Stomach (tissue), 9 donors: Measurements from ENCODE around the gene RADX. TPM values are rescaled to one million over a fixed set of nuclear protein-coding genes. Genes with fewer than 3 reads are reported as not detected.

Experiments used
- DNase-seq, 2 donors: peaks; one replicate each; pipeline versions ENCODE4 v3.0.0 to v3.0.0-alpha.2; 2013 to 2019
- H3K27ac ChIP-seq, 5 donors: fragments of 200-600 bp in 4 of 5; sonication (generic) in 4 of 5; one replicate each; pipeline ENCODE4 v1.5.1; 2013 to 2019; ENCODE audit warnings: mild to moderate bottlenecking in 1 of 5, moderate library complexity in 1 of 5
- H3K27me3 ChIP-seq, 3 donors: fragments of 200-600 bp; sonication (generic); one replicate each; pipeline ENCODE4 v1.5.1; 2017 to 2019; ENCODE audit warnings: mixed run types in 1 of 3
- H3K36me3 ChIP-seq, 4 donors: fragments of 200-600 bp; sonication (generic); 1 replicate in 3 of 4; 2 replicates in 1 of 4; pipeline ENCODE4 v1.5.1; 2016 to 2019
- H3K4me1 ChIP-seq, 4 donors: fragments of 200-600 bp; sonication (generic); one replicate each; pipeline ENCODE4 v1.5.1; 2016 to 2019
- H3K4me3 ChIP-seq, 4 donors: fragments of 200-600 bp; sonication (generic) in 3 of 4; one replicate each; pipeline ENCODE4 v1.5.1; 2016 to 2019; ENCODE audit warnings: mild to moderate bottlenecking in 1 of 4
- H3K9me3 ChIP-seq, 4 donors: fragments of 200-600 bp; sonication (generic); one replicate each; pipeline ENCODE4 v1.5.1; 2016 to 2019
- CTCF ChIP-seq, 7 experiments: fragments of 450-650 bp in 4 of 7; fragments of 200-600 bp in 3 of 7; sonication (generic) in 3 of 7; IDR thresholded peaks; one replicate each; pipeline ENCODE4 v1.5.1; 2016 to 2019; ENCODE audit warnings: antibody characterized with exemption in 7 of 7, control low read depth in 2 of 7, mild to moderate bottlenecking in 1 of 7
- EP300 ChIP-seq: sonication (generic); formaldehyde crosslinking; IDR thresholded peaks from one replicate; pipeline ENCODE4 v1.6.1; 2017; ENCODE audit warnings: antibody characterized with exemption
- POLR2A ChIP-seq, 4 donors: fragments of 450-650 bp; IDR thresholded peaks; one replicate each; pipeline ENCODE4 v1.6.1; 2016; ENCODE audit warnings: antibody characterized with exemption in 4 of 4, control low read depth in 2 of 4, mild to moderate bottlenecking in 1 of 4, moderate library complexity in 1 of 4
- POLR2AphosphoS5 ChIP-seq, 3 donors: sonication (generic); formaldehyde crosslinking; IDR thresholded peaks; one replicate each; pipeline ENCODE4 v1.6.1; 2016; ENCODE audit warnings: antibody characterized with exemption in 3 of 3
- WGBS, 5 donors: extraction: QIAGEN DNeasy Blood & Tissue Kit in 3 of 5; methylation state at CpG; one replicate each; pipeline versions ENCODE4 v1.1.5 to v1.1.7; 2013 to 2018; 5-methylcytosine and 5-hydroxymethylcytosine counted together
- intact Hi-C: fragments of 100-400 bp; cut with DNase I; formaldehyde crosslinking; loops from one replicate; pipeline ENCODE4 v1.15.1; 2023; ENCODE audit warnings: low total_unique reads
- polyA plus RNA-seq, 3 donors: library from polyadenylated mRNA; stranded (reverse); fragments of 200-250 nt; gene quantifications; one replicate each; pipeline ENCODE4 v1.2.3, GENCODE V29; 2013
- total RNA-seq, 5 donors: library from RNA; depleted of rRNA; stranded (reverse); fragments of >200 nt; gene quantifications; one replicate each; pipeline versions ENCODE4 v1.1.0 to v1.2.3, GENCODE V29; 2014 to 2016
- donor health status: healthy with polysubstance abuse.
- donor health status: Bipolar disorder and iron deficiency.
- donor health status: healthy.

The RADX gene
- total and polyA plus RNA-seq, 8 donors, result 0.29 to 4.8 (median 1.6) TPM

DNA sequence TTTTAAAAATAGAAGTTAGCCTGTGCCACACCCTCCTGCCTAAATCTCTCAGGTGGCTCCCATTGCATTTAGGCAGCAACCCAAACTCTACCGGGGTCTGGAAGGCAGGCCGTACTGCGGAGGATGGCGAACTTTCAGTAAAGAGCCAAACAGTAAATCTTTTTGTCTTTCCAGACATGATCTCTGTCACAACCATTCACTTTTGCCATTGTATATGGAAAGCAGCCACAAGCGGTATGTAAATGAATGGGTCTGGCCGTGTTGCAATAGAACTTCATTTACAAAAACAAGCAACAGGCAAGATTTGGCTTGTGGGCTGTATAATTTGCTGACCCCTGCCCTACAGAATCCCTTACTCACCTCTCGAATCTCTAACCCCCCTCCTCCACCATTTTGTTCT lies 3.3 kb downstream of the RADX start:
- Histone ChIP-seq H3K27ac (no peak overlapping the region), H3K36me3 (no peaks in the 10 kb centered on the region), H3K4me3 (no peak overlapping the region), H3K9me3 (peaks cover 0 to 6% (median 0%) of the 10 kb centered on the region in 4 donors), H3K4me1 (peaks cover 0 to 6% (median 0%) of the 10 kb centered on the region in 4 donors), H3K27me3 (peaks cover 0 to 9% (median 0%) of the 10 kb centered on the region in 3 donors)
- 69 to 89% (median 79%) methylated on average over 7 of the region's 7 CpGs for WGBS, 5 donors
- no peak for TF ChIP-seq POLR2A (IDR thresholded peaks at IDR 0.05)
- no peak for TF ChIP-seq CTCF (IDR thresholded peaks at IDR 0.05)
- TF ChIP-seq EP300, result no peak
- TF ChIP-seq POLR2AphosphoS5 (IDR thresholded peaks at IDR 0.05), result no peak
- DNase-seq, result no peak
- intact Hi-C loops, result no loop called here

DNA sequence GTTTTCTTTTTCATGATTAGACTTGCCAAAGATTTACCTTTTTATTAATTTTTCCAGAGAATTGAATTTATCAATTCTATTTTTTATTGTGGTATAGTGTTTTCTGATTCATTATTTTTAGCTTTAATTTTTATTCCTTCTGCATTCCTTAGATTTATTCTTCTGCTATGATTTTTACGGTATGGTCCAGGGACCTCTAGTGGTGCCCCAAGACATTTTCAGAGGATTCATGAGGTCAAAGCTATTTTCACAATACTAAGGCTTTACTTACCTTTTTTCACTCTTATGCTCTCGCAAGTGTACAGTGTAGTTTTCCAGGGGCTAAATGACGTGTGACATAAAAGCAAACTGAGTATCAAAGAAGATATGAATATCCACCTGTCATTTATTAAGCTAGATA lies 8.0 kb downstream of the RADX start:
- H3K36me3 ChIP-seq, result no peaks in the 10 kb centered on the region
- H3K9me3 ChIP-seq, result no peaks in the 10 kb centered on the region
- peak in 1 of 2 donors; percentile 15 for DNase-seq
- H3K4me1 ChIP-seq, result no peaks in the 10 kb centered on the region
- 27 to 39% (median 34%) methylated on average over 3 of the region's 3 CpGs for WGBS, 5 donors
- intact Hi-C loops, result no loop called here
- H3K27ac ChIP-seq, result no peak overlapping the region
- H3K27me3 ChIP-seq, result no peaks in the 10 kb centered on the region
- no peak overlapping the region for H3K4me3 ChIP-seq
- TF ChIP-seq CTCF (IDR thresholded peaks at IDR 0.05), result peak in 4 of 7 experiments; percentile 14 to 36 (median 18)
- TF ChIP-seq POLR2AphosphoS5 (IDR thresholded peaks at IDR 0.05), result no peak
- no peak for TF ChIP-seq EP300

- TF ChIP-seq CTCF (IDR thresholded peaks at IDR 0.05), result no peak
- no peak for TF ChIP-seq EP300
- TF ChIP-seq POLR2A (IDR thresholded peaks at IDR 0.05), result no peak
- no peak for TF ChIP-seq POLR2AphosphoS5 (IDR thresholded peaks at IDR 0.05)
Measured at GRCh38 chrX:106621836-106622235, 10.1 kb downstream of the RADX start.

DNA sequence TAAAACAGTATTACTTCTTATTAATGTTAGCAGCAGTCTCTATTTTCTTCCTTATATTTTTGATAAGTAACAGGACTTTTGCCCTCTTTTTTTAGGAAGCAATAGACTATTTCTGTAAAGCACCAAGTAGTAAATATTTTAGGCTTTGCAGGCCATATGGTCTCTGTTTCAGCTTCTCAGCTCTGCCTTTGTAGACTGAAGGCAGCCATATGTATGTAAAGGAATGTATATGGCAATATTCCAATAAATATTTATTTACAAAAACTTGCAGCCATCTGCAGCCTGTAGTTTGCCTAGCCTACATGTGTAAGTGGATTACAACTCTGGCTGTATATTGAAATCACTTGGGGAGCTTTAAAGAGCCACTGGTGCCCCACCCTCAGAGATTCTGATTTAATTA lies 15.0 kb downstream of the RADX start:
- DNase-seq, result peak in 1 of 2 donors; percentile 5
- H3K9me3 ChIP-seq, result no peaks in the 10 kb centered on the region
- intact Hi-C loops, result no loop called here

More at GRCh38 chrX:106621836-106622235, 10.1 kb downstream of the RADX start:
- DNase-seq, result no peak
- intact Hi-C loops, result no loop called here
- H3K27me3 ChIP-seq, result no peaks in the 10 kb centered on the region
- H3K36me3 ChIP-seq, result no peaks in the 10 kb centered on the region
- no peaks in the 10 kb centered on the region for H3K4me1 ChIP-seq
- no peak overlapping the region for H3K4me3 ChIP-seq
- WGBS, 5 donors, result 89 to 100% (median 96%) methylated on average over 2 of the region's 2 CpGs
- H3K9me3 ChIP-seq, result no peaks in the 10 kb centered on the region
- H3K27ac ChIP-seq, result no peak overlapping the region

More for the DNA sequence above, 15.0 kb downstream of the RADX start:
- no peaks in the 10 kb centered on the region for H3K36me3 ChIP-seq
- no peak overlapping the region for H3K27ac ChIP-seq
- no peak for TF ChIP-seq EP300
- TF ChIP-seq POLR2AphosphoS5 (IDR thresholded peaks at IDR 0.05), result no peak
- no peak for TF ChIP-seq CTCF (IDR thresholded peaks at IDR 0.05)
- TF ChIP-seq POLR2A (IDR thresholded peaks at IDR 0.05), result no peak
- H3K4me1 ChIP-seq, result no peaks in the 10 kb centered on the region
- H3K27me3 ChIP-seq, result no peaks in the 10 kb centered on the region
- no peak overlapping the region for H3K4me3 ChIP-seq
